HepG2 (cell line): ENCODE measurements around the gene AIF1. TPM values are rescaled to one million over a fixed set of nuclear protein-coding genes. Genes with fewer than 3 reads are reported as not detected.

Experiments
- ATAC-seq: fragments of 200-7000 bp; cut with Tn5 transposase; 3 replicates; pipeline ENCODE4 v1.9.1; 2020; ENCODE audit warnings: mild to moderate bottlenecking, moderate library complexity
- BruUV-seq: library from RNA; stranded (reverse); fragments of 400-500 nt; replicated peaks from 2 replicates; lab custom pipeline; 2021; lab: Mats Ljungman, UMichigan
- CTCF ChIA-PET: fragments of 300-600 bp; formaldehyde crosslinking; extraction: SDS; loops from one replicate; lab custom pipeline; 2021; ENCODE audit warnings: low total read pairs, inconsistent platforms, low intra/inter-chr PET ratio; lab: Yijun Ruan, JAX
- POLR2A ChIA-PET: fragments of 350-600 bp; sonication (Branson Sonifier 250); formaldehyde crosslinking; loops from one replicate; lab custom pipeline; 2020; ENCODE audit warnings: antibody characterized with exemption, inconsistent platforms; lab: Yijun Ruan, JAX
- DNase-seq: peaks from one replicate; pipeline ENCODE4 v3.0.0-alpha.2; 2015; ENCODE audit warnings: low spot score
- FAIRE-seq: peaks from 3 replicates; lab custom pipeline; 2011; peaks lifted over from hg19 to GRCh38; lab: Jason Lieb, UNC
- H2AFZ ChIP-seq: one replicate; pipeline ENCODE4 v1.6.1; 2011; ENCODE audit warnings: low read length, inconsistent platforms
- H3K27ac ChIP-seq: fragments of 300-600 bp; 3 replicates; pipeline ENCODE4 v1.8.0; 2011; ENCODE audit warnings: mixed run types, mild to moderate bottlenecking, mixed read lengths, low read length, inconsistent platforms; ENCODE audit not compliant: insufficient read depth; ENCODE audit errors: extremely low read length
- H3K27me3 ChIP-seq, 2 experiments: fragments of 200-600 bp in 1 of 2; 2 replicates in 1 of 2; 3 replicates in 1 of 2; pipeline versions ENCODE4 v1.6.0 to v1.8.0; 2011; ENCODE audit warnings: low read length in 2 of 2, mild to moderate bottlenecking in 2 of 2, moderate library complexity in 2 of 2, inconsistent platforms in 1 of 2; ENCODE audit not compliant: insufficient read depth in 2 of 2, control insufficient read depth in 1 of 2
- H3K36me3 ChIP-seq, 2 experiments: fragments of 200-600 bp in 1 of 2; replicated peaks in 1 of 2; 2 replicates in 1 of 2; 3 replicates in 1 of 2; pipeline versions ENCODE4 v1.5.1 to v1.8.0; 2011; ENCODE audit warnings: low read length in 2 of 2, inconsistent platforms in 1 of 2; ENCODE audit not compliant: insufficient read depth in 2 of 2, control insufficient read depth in 1 of 2
- H3K4me1 ChIP-seq: 2 replicates; pipeline ENCODE4 v1.5.1; 2012; ENCODE audit warnings: low read length, inconsistent platforms; ENCODE audit not compliant: insufficient read depth
- H3K4me2 ChIP-seq: 2 replicates; pipeline ENCODE4 v1.6.0; 2011; ENCODE audit warnings: low read depth, low read length, inconsistent platforms
- H3K4me3 ChIP-seq, 3 experiments: fragments of 200-600 bp in 1 of 3; sonication (generic), shearing (Covaris generic) in 1 of 3; replicated peaks in 1 of 3; 2 replicates each; pipeline ENCODE4 v1.5.1; 2011 to 2016; ENCODE audit warnings: low read length in 3 of 3, inconsistent platforms in 2 of 3, low read depth in 2 of 3, mild to moderate bottlenecking in 2 of 3, control low read depth in 1 of 3, mixed read lengths in 1 of 3; ENCODE audit not compliant: insufficient read depth in 1 of 3
- H3K79me2 ChIP-seq: one replicate; pipeline ENCODE4 v1.6.1; 2011; ENCODE audit warnings: low read length, inconsistent platforms; ENCODE audit not compliant: insufficient read depth
- H3K9ac ChIP-seq: 2 replicates; pipeline ENCODE4 v1.6.0; 2011; ENCODE audit warnings: mild to moderate bottlenecking, low read depth, low read length, inconsistent platforms; ENCODE audit not compliant: insufficient read depth
- H3K9me3 ChIP-seq: 2 replicates; pipeline ENCODE4 v1.5.1; 2012; ENCODE audit warnings: mild to moderate bottlenecking, low read length
- H4K20me1 ChIP-seq: 2 replicates; pipeline ENCODE4 v1.6.0; 2011; ENCODE audit warnings: inconsistent platforms, mild to moderate bottlenecking, low read length, moderate library complexity; ENCODE audit not compliant: insufficient read depth
- CHD2 ChIP-seq: IDR thresholded peaks from 2 replicates; pipeline ENCODE4 v1.6.1; 2011; ENCODE audit warnings: low read depth, low read length, improper control_type of control experiment
- FOSL1 ChIP-seq: sonication (generic); formaldehyde crosslinking; IDR thresholded peaks from 2 replicates; pipeline ENCODE4 v1.9.0; 2021; ENCODE audit warnings: missing genetic modification reagents, borderline replicate concordance
- HOXA7 ChIP-seq: sonication (generic); formaldehyde crosslinking; IDR thresholded peaks from 2 replicates; pipeline ENCODE4 v1.8.1; 2022; ENCODE audit warnings: mild to moderate bottlenecking, missing genetic modification reagents, moderate library complexity
- JUND ChIP-seq: sonication (generic); formaldehyde crosslinking; IDR thresholded peaks from 2 replicates; pipeline ENCODE4 v1.8.0; 2022; ENCODE audit warnings: mild to moderate bottlenecking, missing genetic modification reagents
- NCOR1 ChIP-seq: fragments of 200-600 bp; sonication (generic); IDR thresholded peaks from 2 replicates; pipeline ENCODE4 v1.7.0; 2017; ENCODE audit warnings: antibody characterized with exemption, low read length, borderline replicate concordance
- NFIB ChIP-seq: sonication (generic); formaldehyde crosslinking; IDR thresholded peaks from 2 replicates; pipeline ENCODE4 v1.9.0; 2021; ENCODE audit warnings: missing genetic modification reagents, mild to moderate bottlenecking, borderline replicate concordance
- ZBTB38 ChIP-seq: sonication (generic); formaldehyde crosslinking; IDR thresholded peaks from 2 replicates; pipeline ENCODE4 v1.5.1; 2020; ENCODE audit warnings: mild to moderate bottlenecking, missing genetic modification reagents
- ZNF598 ChIP-seq: sonication (generic); formaldehyde crosslinking; IDR thresholded peaks from 2 replicates; pipeline ENCODE4 v1.5.1; 2020; ENCODE audit warnings: mild to moderate bottlenecking, missing genetic modification reagents, borderline replicate concordance
- ZSCAN22 ChIP-seq: sonication (generic); formaldehyde crosslinking; IDR thresholded peaks from 2 replicates; pipeline ENCODE4 v1.4.0; 2020; ENCODE audit warnings: mild to moderate bottlenecking, missing genetic modification reagents
- WGBS: methylation state at CpG from one replicate; pipeline ENCODE4 v1.1.6; 2017; ENCODE audit warnings: low lambda C conversion rate; 5-methylcytosine and 5-hydroxymethylcytosine counted together
- in situ Hi-C: cut with HindIII; loops from 2 replicates; pipeline ENCODE4 v1.10.0; 2017; ENCODE audit warnings: low pct_unique_long_range_greater_than_20kb; ENCODE audit not compliant: extremely low pct_ligation_motif_present
- intact Hi-C: fragments of 100-400 bp; cut with micrococcal nuclease; formaldehyde crosslinking; loops from one replicate; pipeline ENCODE4 v1.10.0; 2022; ENCODE audit not compliant: unreplicated experiment
- polyA plus RNA-seq, 8 experiments: library from polyadenylated mRNA; depleted of rRNA in 3 of 8; stranded (reverse) in 7 of 8; unstranded in 1 of 8; fragments of >200 nt; fragmentation: Illumina TruSeq in 4 of 8; extraction: Trizol in 4 of 8; gene quantifications; 2 replicates each; pipeline versions ENCODE4 v1.2.1 to v1.2.3, GENCODE V29; 2011 to 2016; ENCODE audit warnings: low read depth in 4 of 8, missing spikeins in 1 of 8, mixed read lengths in 1 of 8; ENCODE audit not compliant: insufficient read depth in 1 of 8
- total RNA-seq, 5 experiments: library from RNA; depleted of rRNA; stranded (reverse); fragments of >200 nt; fragmentation: Illumina TruSeq; extraction: Trizol; gene quantifications; 2 replicates each; pipeline ENCODE4 v1.2.3, GENCODE V29; 2016; ENCODE audit warnings: low read depth in 1 of 5

Gene AIF1
- total and polyA plus RNA-seq, 2 of the 13 experiments (the other 11 are each of a cell fraction or from before 2014, with no cell fraction given), result 1.5 TPM; not detected in 1

- CTCF ChIA-PET, result no interaction called here
- Histone ChIP-seq H2AFZ (no peak overlapping the region), H3K4me2 (no peak overlapping the region), H3K27me3 (peaks cover 7 to 36% of the 10 kb centered on the region in 2 experiments; a peak in 4 of 5 replicates), H3K4me1 (no peaks in the 10 kb centered on the region), H4K20me1 (no peaks in the 10 kb centered on the region), H3K9ac (no peak overlapping the region), H3K9me3 (no peaks in the 10 kb centered on the region), H3K36me3 (no peaks in the 10 kb centered on the region), H3K79me2 (no peaks in the 10 kb centered on the region), H3K4me3 (no peak overlapping the region), H3K27ac (no peak overlapping the region)
- TF ChIP-seq CHD2 (no peak), ZBTB38 (CRISPR knock-in tag) (no peak), ZSCAN22 (CRISPR knock-in tag) (no peak), FOSL1 (no peak), NFIB (no peak), JUND (no peak), NCOR1 (no peak), ZNF598 (CRISPR knock-in tag) (no peak), HOXA7 (no peak)
- POLR2A ChIA-PET, result interaction anchor here (1.4 kb wide), 1 partner anchor 11 kb away, joined by 3 read pairs; no protein-coding TSS in a partner anchor
- in situ Hi-C loops, result loop anchor here (5.0 kb wide), 1 partner anchor 96 kb away; no protein-coding TSS in a partner anchor
- intact Hi-C loops, result loop anchor here (5.0 kb wide), 1 partner anchor 1141 kb away; no protein-coding TSS in a partner anchor
- FAIRE-seq (no peak), ATAC-seq (no peak), DNase-seq (no peak)
- BruUV-seq, result no TSS peak
- 31% methylated on average over 12 of the region's 12 CpGs for WGBS
Measured at GRCh38 chr6:31587791-31588777, 26.9 kb upstream of the AIF1 start.
